HG02571 (cell line): ENCODE results near the gene FLNA.
"Not testable (repeated sequence)": the region's sequence is repeated elsewhere in the genome, so short reads cannot be mapped to it uniquely, and the experiment has no call there.

Source experiments
- ATAC-seq: cut with Tn5 transposase; IDR thresholded peaks from one replicate; pipeline ENCODE4 v1.9.1; 2021; ENCODE audit warnings: mild to moderate bottlenecking, moderate library complexity; ENCODE audit not compliant: unreplicated experiment

FLNA gene

DNA sequence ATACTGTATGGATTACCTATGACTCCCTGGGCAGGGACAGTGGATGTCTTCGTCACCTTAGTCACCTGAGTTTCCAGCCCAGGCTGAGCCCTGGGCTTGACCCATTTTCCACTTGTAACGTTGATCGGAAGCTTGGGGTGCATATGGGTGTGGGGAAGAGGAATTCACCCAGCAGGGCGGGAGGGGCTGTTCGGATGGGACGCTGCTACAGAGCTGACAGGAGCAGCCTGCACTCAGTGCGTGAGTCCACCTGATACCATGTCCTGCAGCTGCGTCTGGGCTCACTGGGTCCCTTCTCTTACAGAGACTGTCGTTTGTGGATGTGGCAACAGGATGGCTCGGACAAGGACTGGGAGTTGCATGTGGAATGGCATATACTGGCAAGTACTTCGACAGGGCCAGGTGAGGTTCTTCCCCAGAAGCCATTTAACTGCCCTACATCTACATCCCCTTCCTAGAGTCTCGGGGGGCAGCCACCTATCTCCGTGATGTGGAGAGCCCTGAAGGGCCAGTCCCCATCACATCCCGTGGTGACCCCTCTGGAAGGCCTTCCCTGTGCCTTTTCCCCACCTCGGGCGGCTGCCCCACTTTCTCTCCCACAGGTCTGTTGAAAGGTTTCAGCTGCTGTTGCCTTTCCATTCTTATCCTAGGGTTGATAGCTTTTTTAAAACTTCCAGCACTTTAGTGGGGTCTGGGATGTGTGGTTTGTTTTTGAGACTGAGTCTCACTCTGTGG lies 65.2 kb downstream of the FLNA start:
- ATAC-seq = no peak

DNA sequence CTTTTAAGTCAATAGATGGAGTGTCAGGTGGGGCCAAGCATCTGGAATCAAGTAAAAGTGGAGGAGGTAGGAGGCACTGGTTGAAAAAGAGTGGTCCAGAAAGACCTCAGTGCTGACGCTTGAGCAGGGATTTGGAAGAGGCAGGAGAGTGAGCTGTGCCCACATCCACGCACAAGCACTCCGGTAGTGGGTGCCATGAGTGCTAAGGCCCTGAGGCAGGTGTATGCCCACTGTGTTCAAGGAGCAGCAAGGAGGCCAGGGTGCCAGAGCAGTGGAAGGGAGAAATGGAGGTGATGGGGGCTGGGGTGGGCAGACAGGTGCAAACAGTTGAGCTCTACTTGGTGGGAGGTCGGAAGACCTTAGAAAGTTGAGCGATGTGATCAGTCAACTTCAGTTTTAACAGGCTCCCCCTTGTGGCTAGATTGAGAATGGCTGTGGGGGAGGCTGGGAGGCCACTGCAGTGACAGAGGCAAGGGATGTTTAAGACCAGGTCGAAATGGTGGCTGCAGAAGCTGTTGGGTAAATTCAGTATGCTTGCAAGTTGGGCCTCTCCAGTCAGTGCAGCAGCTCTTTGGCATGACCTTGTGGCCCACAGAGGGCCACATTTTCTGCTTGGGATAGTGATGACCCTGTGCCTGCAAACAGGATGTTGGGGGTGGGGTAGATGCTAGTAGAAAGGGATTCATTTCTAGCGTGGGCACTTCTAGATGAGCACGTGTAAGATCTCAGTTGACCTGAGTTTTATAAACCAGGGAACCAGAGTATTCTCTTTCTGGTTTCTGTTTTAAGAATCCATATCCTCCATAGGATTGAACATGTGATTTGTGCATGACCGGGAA lies 66.1 kb downstream of the FLNA start:
- no peak for ATAC-seq

DNA sequence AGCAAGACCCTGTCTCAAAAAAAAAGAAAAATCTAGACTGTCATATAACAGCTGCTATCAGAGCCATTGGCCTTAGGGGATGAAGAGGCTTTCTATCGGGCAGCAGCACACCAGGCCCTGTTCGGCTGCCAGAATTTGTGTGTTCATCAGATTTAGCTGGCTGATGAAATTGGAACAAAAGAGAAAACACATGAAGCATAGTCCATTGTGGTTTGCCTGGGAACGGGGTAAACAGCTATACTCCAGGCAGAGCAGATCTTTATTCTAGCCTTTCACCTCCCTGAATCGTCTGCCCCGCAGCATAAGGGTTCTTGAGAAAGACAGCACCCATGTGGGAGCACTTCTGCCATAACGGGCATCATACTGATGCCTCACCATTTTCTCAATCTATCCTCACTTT lies 67.2 kb downstream of the FLNA start:
- no peak for ATAC-seq

DNA sequence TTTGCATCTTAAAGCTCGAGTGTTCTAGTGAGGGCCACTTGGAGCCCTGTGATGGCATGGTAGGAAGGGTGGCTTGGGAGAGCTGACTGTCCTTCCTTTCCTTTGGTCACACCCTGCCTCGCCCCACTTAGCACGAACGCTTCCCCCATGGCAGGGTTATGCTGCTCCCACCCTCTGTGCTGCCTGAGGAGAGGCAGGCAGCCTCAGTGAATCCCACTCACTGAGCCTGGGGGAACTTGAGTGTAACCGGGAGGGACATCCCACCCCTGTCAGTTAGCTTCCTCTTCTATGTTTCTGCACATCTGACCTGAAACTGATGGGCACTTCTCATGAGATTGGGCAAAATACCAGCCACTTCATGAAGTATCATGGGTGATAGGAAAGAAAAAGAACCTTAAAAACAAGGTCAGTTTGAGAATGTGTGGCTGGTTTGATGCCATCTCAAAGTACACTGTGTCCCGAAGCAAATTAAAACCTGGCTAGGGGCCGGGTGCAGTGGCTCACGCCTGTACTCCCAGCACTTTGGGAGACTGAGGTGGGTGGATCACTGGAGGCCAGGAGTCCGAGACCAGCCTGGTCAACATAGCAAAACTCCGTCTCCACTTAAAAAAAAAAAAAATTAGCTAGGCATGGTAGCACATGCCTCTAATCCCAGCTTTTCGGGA lies 68.8 kb downstream of the FLNA start:
- no peak for ATAC-seq

DNA sequence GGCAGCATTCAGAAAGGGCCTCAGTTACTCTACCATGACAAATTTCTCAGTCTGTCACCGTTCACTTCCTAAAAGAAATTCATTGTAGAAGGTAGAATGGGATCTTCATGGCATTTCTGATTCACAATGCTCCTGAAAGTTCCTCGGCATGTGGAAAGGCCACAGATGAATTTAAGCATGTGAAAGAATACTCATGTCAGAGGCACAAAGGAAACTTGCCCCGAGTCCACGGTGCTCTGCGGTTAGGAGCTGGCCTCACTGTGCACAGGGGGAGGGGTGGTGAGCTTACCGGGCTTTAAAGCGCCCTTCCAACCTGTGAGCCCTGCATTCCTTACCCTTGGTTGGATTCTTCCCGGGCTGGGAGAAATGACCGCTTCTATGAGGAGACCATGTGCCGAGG lies 69.6 kb downstream of the FLNA start:
- ATAC-seq = no peak

DNA sequence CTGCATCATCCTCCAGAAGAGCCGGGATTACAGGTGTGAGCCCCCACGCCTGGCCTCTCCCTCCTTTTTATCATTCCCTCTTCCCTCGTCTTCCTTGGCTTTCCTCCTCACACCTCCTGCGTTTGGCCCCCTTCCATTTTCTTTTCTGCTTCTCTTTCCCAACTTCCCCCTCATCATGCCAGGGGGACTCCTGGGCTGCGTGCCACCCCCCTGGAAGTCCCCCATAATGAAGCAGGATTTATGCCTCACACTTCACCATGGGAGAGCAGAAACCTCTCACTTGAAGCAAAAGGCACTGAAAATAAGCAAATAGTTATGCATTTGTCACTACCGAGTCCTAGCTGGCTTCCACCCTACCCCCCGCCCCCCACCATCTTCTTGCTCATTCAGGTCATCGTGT lies 71.0 kb downstream of the FLNA start:
- ATAC-seq = no peak

DNA sequence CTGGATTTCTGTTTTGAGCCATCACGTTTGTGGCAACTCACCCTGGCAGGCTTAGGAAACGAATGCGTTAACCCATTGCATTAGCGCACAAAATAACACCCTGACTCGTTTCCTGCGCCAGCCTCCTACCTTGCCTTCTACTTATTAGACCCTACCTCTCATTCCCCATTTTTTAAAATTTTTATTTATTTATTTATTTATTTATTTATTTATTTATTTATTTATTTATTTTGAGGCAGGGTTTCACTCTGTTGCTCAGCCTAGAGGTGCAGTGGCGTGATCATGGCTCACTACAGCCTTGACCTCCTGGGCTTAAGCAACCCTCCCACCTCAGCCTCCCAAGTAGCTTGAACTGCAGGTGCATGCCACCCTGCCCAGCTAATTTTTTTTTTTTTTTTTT lies 71.4 kb downstream of the FLNA start:
- not testable (repeated sequence) for ATAC-seq

DNA sequence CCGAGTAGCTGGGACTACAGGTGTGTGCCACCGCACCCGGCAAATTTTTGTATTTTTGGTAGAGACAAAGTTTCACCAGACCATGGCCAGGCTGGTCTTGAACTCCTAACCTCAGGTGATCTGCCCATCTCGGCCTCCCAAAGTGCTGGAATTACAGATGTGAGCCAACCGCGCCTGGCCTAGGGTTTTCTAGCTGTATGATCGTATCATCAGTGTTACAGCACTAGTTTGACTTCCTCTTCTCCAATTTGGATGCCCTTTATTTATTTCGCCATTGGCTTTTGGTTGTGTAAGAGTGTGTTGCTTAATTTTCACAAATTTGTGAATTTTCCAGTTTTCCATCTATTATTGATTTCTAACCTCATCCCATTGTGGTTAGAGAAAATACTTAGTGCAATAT lies 73.6 kb downstream of the FLNA start:
- no peak for ATAC-seq
